Mesothelial cell of epicardium (in vitro differentiated cells): Measurements from ENCODE around the gene MYO16. TPM values are rescaled to one million over a fixed set of nuclear protein-coding genes. Genes with fewer than 3 reads are reported as not detected.

Experiments used
- DNase-seq, 2 experiments: peaks; one replicate each; pipeline ENCODE4 v3.0.0; 2021; ENCODE audit warnings: low spot score in 2 of 2; ENCODE audit not compliant: unreplicated experiment in 2 of 2
- H3K27ac Mint-ChIP-seq: 2 replicates; pipeline ENCODE4 v1.8.0; 2021; ENCODE audit warnings: mixed read lengths
- H3K27me3 Mint-ChIP-seq: 2 replicates; pipeline ENCODE4 v1.8.0; 2021; ENCODE audit warnings: low read depth, mixed read lengths
- H3K36me3 Mint-ChIP-seq: 2 replicates; pipeline ENCODE4 v1.8.0; 2021; ENCODE audit warnings: mixed read lengths
- H3K4me1 Mint-ChIP-seq: 2 replicates; pipeline ENCODE4 v1.8.0; 2021; ENCODE audit warnings: mixed read lengths
- H3K4me3 Mint-ChIP-seq: 2 replicates; pipeline ENCODE4 v1.8.0; 2021; ENCODE audit warnings: mild to moderate bottlenecking, moderate library complexity, mixed read lengths
- H3K9me3 Mint-ChIP-seq: 2 replicates; pipeline ENCODE4 v1.8.0; 2021; ENCODE audit warnings: mixed read lengths
- total RNA-seq: library from RNA; stranded (reverse); gene quantifications from 3 replicates; pipeline ENCODE4 v1.2.1, GENCODE V29; 2021
- TF ChIP-seq, protein P1 (sequence below): fragments of 200-600 bp; sonication (generic); IDR thresholded peaks from one replicate; pipeline ENCODE4 v1.5.0; 2021; ENCODE audit warnings: antibody characterized with exemption; ENCODE audit not compliant: unreplicated experiment

The MYO16 gene
- total RNA-seq, 1 donor from 2014 or later = 0.07 TPM

DNA sequence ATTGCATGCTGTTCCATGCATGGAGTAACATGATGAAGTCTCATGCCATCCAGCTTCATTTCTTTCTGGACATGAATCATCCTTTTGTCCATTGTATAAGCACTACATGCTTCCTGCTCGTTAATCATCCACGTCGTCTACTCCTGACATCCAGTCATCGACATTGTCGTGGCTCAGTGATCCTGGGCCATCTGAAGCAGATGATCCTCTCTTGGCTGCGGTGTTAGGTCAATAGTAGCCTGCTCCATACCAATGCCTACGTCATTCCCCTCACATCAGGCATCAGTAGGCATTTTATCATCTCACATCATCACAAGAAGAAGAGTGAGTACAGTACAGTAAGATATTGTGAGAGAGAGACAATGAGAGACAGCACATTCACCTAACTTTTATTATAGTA is 7.9 kb upstream of the MYO16 start:
- Mint-ChIP-seq H3K4me1 (no peaks in the 10 kb centered on the region), H3K36me3 (no peaks in the 10 kb centered on the region), H3K9me3 (no peaks in the 10 kb centered on the region), H3K27ac (no peak overlapping the region), H3K4me3 (no peak overlapping the region), H3K27me3 (no peaks in the 10 kb centered on the region)
- DNase-seq = no peak
- TF ChIP-seq, protein P1, sequence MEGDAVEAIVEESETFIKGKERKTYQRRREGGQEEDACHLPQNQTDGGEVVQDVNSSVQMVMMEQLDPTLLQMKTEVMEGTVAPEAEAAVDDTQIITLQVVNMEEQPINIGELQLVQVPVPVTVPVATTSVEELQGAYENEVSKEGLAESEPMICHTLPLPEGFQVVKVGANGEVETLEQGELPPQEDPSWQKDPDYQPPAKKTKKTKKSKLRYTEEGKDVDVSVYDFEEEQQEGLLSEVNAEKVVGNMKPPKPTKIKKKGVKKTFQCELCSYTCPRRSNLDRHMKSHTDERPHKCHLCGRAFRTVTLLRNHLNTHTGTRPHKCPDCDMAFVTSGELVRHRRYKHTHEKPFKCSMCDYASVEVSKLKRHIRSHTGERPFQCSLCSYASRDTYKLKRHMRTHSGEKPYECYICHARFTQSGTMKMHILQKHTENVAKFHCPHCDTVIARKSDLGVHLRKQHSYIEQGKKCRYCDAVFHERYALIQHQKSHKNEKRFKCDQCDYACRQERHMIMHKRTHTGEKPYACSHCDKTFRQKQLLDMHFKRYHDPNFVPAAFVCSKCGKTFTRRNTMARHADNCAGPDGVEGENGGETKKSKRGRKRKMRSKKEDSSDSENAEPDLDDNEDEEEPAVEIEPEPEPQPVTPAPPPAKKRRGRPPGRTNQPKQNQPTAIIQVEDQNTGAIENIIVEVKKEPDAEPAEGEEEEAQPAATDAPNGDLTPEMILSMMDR = no peak

DNA sequence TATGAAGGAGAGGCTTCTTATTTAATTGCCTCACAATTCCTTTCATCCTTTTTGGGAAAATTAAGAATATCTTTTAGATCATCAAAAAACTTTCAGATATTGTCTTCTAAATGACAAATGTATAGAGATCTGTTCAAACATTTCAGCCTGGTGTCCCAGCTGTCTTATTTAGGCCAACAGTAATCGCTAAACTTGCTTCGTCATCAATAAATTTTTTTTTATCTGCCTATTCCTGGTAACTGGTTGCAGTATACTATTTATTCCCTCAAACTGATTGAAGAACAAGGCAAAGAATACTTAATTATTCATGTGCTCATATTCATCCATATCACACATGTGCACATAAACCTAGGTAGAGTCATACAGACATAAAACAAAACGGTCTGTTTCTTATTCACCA is 5.3 kb upstream of the MYO16 start:
- Mint-ChIP-seq H3K9me3 (no peaks in the 10 kb centered on the region), H3K4me1 (no peaks in the 10 kb centered on the region), H3K4me3 (no peak overlapping the region)

DNA sequence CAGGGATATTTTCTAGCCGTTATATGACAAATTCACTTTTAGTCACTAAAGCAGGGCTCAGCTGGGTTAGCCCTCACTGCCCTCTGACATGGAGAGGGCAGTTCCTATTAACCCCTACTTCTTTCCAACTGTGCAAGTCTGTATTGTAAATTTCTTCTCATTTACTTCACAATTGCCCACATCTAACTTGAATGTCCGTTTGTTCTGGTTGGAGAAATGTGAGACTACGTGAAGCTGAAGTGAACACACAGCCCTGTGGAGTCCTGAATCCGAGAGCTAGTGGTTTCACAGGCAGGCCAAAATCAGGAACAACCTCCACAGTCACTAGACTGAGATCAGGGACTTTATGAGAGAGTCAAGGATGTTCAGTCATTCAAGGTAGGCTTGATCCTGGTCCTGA is 4.4 kb upstream of the MYO16 start:
- Mint-ChIP-seq H3K27ac (no peak overlapping the region), H3K4me3 (no peak overlapping the region), H3K4me1 (no peaks in the 10 kb centered on the region), H3K9me3 (no peaks in the 10 kb centered on the region), H3K36me3 (no peaks in the 10 kb centered on the region), H3K27me3 (peaks cover 8% of the 10 kb centered on the region)
- TF ChIP-seq, protein P1 = no peak
- no peak for DNase-seq

More for the DNA sequence above, 5.3 kb upstream of the MYO16 start:
- no peak for DNase-seq
- H3K27ac Mint-ChIP-seq = no peak overlapping the region
- peaks cover 3% of the 10 kb centered on the region for H3K27me3 Mint-ChIP-seq
- TF ChIP-seq, protein P1 = no peak
- no peaks in the 10 kb centered on the region for H3K36me3 Mint-ChIP-seq

DNA sequence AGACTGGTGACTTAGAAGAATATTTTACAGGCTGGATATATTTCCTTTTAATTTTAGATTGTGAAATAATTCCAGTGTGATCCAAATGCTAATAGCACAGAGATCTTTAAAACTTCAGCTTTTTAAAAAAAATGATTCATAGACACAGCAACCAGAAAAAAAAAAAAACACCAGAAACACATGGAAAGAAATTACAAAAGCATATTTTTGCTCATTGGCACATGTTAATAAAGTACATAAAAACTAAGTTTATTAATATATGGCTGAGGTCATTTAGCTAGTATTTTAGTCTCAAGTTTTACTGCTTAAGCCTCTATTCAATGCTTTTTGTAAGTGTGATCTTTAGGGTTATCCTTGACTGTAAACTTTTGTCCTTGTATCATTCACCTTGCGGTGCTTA is 577 bp downstream of the MYO16 start:
- no peaks in the 10 kb centered on the region for H3K9me3 Mint-ChIP-seq
- no peak overlapping the region for H3K27ac Mint-ChIP-seq
- H3K4me1 Mint-ChIP-seq = no peaks in the 10 kb centered on the region
- H3K27me3 Mint-ChIP-seq = peaks cover 18% of the 10 kb centered on the region
- TF ChIP-seq, protein P1 = no peak
- H3K36me3 Mint-ChIP-seq = no peaks in the 10 kb centered on the region
- no peak for DNase-seq
- no peak overlapping the region for H3K4me3 Mint-ChIP-seq

DNA sequence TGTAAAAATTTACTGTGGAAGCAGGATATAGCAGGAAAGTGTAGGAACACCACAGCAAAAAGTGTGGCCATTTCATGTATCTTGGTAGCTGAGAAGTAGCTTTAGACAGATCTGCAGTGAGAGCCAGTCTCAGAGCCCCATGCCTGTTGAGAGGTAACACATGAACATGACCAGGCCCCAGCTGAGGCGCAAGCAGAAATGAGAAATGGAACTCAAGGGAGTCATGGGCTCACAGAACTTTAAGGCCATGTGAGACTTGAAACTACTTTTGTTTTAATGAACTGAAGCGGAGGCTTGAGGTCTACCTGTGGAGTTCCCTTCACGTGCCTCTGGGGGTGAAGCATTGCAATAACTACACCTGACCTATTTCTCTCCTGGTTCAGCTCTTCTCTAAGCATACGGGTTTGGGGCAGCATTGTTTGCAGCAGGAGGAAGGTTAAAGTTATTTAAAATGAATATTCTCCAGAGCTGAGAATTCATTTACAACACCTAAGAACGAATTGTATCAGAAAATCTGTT is 3.3 kb downstream of the MYO16 start:
- Mint-ChIP-seq H3K27ac (no peak overlapping the region), H3K36me3 (no peaks in the 10 kb centered on the region), H3K4me1 (no peaks in the 10 kb centered on the region), H3K9me3 (no peaks in the 10 kb centered on the region), H3K27me3 (peaks cover 18% of the 10 kb centered on the region), H3K4me3 (no peak overlapping the region)
- DNase-seq = no peak
- TF ChIP-seq, protein P1 = no peak

DNA sequence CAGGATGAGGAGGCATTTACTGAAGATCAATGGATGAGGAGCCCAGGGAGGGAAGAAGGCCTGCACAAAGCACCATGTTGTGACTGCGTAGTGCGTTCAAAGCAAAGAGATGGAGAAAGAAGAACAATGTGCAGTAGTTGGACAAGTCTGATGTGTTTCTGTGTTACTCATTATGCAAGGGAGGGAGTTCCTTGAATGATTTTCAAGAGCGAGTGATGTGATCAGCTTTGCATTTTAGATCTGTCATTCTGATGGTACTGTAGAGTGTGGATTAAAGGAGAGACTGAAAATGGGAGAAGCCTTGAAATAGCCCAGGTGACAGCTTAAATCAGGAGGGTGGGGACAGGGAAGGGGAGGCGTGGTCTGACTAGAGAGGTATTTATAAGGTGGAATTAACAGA is 9.5 kb downstream of the MYO16 start:
- Mint-ChIP-seq H3K36me3 (no peaks in the 10 kb centered on the region), H3K4me3 (no peak overlapping the region), H3K4me1 (no peaks in the 10 kb centered on the region), H3K27ac (no peak overlapping the region), H3K27me3 (peaks cover 7% of the 10 kb centered on the region), H3K9me3 (no peaks in the 10 kb centered on the region)
- TF ChIP-seq, protein P1 = no peak
- no peak for DNase-seq
